Cardiac muscle cell (in vitro differentiated cells and primary cell): ENCODE results near the gene AXIN1. TPM values are rescaled to one million over a fixed set of nuclear protein-coding genes. Genes with fewer than 3 reads are reported as not detected.
A peak's percentile ranks its signal among the peaks of the same experiment; 100 is the strongest.

ENCODE experiments used
- DNase-seq, 2 donors: peaks; one replicate each; pipeline versions ENCODE4 v3.0.0 to v3.0.0-alpha.2; 2010 to 2017; ENCODE audit warnings: low read depth in 1 of 2, low spot score in 1 of 2
- H3K27ac ChIP-seq: fragments of 200-600 bp; sonication (generic); 2 replicates; pipeline ENCODE4 v1.5.1; 2016
- H3K27me3 ChIP-seq: fragments of 200-600 bp; sonication (generic); 2 replicates; pipeline ENCODE4 v1.6.0; 2016; ENCODE audit warnings: control low read depth
- H3K36me3 ChIP-seq: fragments of 200-600 bp; sonication (generic); 2 replicates; pipeline ENCODE4 v1.5.1; 2016; ENCODE audit warnings: control low read depth
- H3K4me1 ChIP-seq: fragments of 200-600 bp; sonication (generic); 2 replicates; pipeline ENCODE4 v1.8.1; 2017; ENCODE audit warnings: low read depth, mild to moderate bottlenecking, mixed run types
- H3K4me3 ChIP-seq: fragments of 200-600 bp; sonication (generic); 2 replicates; pipeline ENCODE4 v1.5.1; 2016; ENCODE audit warnings: mild to moderate bottlenecking
- H3K9me3 ChIP-seq: fragments of 200-600 bp; sonication (generic); 2 replicates; pipeline ENCODE4 v1.5.1; 2017; ENCODE audit warnings: low read depth, mild to moderate bottlenecking, control low read depth
- polyA plus RNA-seq: library from polyadenylated mRNA; unstranded; fragments of >200 nt; fragmentation: Nextera tagmentation; extraction: Ambion mirVana; gene quantifications from 2 replicates; pipeline ENCODE4 v1.2.1, GENCODE V29; 2016
- total RNA-seq: library from RNA; depleted of rRNA; stranded (reverse); fragments of >200 nt; gene quantifications from 2 replicates; pipeline ENCODE4 v1.2.3, GENCODE V29; 2016
- TF ChIP-seq, protein P1 (sequence below): IDR thresholded peaks from 2 replicates; pipeline ENCODE4 v1.5.1; 2012; ENCODE audit warnings: low read depth, mild to moderate bottlenecking, low read length

Gene AXIN1
- total and polyA plus RNA-seq, 2 experiments from 2014 or later: 16.5 to 49.7 TPM

DNA sequence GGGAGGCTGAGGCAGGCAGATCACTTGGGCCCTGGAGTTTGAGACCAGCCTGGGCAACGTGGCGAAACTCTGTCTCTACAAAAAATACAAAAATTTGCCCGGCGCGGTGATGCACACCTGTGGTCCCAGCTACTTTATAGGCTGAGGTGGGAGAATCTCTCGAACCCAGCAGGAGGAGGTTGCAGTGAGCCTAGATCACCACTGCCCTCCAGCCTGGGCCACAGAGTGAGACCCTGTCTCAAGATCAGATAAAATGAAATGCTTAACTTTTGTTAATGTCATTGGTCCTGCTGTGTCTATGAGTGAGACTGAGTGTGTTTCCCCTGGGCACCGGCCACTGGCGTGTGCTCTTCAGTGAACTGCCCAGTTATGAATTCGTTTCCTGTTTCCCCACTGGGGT lies 107.4 kb downstream of the AXIN1 start:
- H3K27ac ChIP-seq: no peak overlapping the region
- peaks cover 5% of the 10 kb centered on the region for H3K4me1 ChIP-seq
- no peak for DNase-seq
- no peak overlapping the region for H3K4me3 ChIP-seq
- TF ChIP-seq, protein P1, sequence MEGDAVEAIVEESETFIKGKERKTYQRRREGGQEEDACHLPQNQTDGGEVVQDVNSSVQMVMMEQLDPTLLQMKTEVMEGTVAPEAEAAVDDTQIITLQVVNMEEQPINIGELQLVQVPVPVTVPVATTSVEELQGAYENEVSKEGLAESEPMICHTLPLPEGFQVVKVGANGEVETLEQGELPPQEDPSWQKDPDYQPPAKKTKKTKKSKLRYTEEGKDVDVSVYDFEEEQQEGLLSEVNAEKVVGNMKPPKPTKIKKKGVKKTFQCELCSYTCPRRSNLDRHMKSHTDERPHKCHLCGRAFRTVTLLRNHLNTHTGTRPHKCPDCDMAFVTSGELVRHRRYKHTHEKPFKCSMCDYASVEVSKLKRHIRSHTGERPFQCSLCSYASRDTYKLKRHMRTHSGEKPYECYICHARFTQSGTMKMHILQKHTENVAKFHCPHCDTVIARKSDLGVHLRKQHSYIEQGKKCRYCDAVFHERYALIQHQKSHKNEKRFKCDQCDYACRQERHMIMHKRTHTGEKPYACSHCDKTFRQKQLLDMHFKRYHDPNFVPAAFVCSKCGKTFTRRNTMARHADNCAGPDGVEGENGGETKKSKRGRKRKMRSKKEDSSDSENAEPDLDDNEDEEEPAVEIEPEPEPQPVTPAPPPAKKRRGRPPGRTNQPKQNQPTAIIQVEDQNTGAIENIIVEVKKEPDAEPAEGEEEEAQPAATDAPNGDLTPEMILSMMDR: no peak
- no peaks in the 10 kb centered on the region for H3K9me3 ChIP-seq
- H3K36me3 ChIP-seq: no peaks in the 10 kb centered on the region
- H3K27me3 ChIP-seq: no peaks in the 10 kb centered on the region

DNA sequence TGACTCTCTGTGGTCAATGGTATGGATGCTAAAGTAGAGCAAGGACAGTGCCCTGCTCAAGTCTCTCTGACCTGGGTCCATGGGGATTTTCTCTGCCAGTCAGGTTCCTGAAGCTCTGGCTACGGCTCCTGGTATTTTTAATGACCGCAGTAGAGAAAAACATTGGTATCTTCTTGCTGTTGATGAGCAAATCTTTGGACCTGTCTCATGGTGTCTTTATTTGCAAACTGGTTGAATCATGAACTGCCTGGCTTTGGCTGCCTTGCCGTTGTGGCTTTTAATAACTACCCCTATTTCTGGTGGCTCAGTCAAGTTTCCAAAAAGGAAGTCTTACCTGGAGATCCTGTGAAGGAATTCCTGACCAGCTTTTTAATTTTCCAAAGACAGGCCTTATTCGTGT lies 109.2 kb downstream of the AXIN1 start:
- Histone ChIP-seq H3K4me1 (peaks cover 11% of the 10 kb centered on the region), H3K9me3 (no peaks in the 10 kb centered on the region), H3K4me3 (no peak overlapping the region), H3K36me3 (no peaks in the 10 kb centered on the region), H3K27me3 (no peaks in the 10 kb centered on the region), H3K27ac (peak overlapping the region; percentile 4)
- TF ChIP-seq, protein P1: no peak
- no peak for DNase-seq

DNA sequence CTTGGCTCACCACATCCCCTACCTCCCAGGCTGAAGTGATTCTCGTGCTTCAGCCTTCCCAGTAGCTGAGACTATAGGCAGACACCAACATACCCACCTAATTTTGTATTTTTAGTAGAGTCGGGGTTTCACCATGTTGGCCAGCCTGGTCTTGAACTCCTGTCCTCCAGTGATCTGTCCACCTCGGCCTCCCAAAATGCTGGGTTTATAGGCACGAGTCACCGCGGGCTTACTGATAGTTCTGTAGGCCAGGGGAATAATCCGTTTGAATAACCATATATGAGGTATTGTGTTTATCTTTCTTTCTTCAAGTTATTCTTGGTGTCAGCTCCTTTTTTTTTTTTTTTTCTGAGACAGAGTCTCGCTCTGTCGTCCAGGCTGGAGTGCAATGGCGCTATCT lies 110.2 kb downstream of the AXIN1 start:
- Histone ChIP-seq H3K27me3 (no peaks in the 10 kb centered on the region), H3K27ac (no peak overlapping the region), H3K4me3 (no peak overlapping the region), H3K36me3 (no peaks in the 10 kb centered on the region), H3K4me1 (peaks cover 11% of the 10 kb centered on the region), H3K9me3 (no peaks in the 10 kb centered on the region)
- no peak for DNase-seq
- TF ChIP-seq, protein P1: no peak

DNA sequence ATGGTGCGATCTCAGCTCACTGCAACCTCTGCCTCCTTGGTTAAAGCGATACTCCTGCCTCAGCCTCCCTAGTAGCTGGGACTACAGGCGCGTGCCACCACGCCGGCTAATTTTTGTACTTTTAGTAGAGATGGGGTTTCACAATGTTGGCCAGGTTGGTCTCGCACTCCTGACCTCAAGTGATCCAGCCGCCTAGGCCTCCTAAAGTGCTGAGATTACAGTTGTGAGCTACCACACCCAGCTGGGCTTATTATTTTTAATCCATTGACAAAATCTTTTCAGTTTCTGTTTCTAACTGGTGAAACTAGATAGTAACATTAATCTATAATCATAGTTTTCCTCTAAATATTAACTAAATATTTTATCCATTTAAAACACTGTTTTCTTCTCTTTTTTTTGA lies 112.0 kb downstream of the AXIN1 start:
- H3K4me3 ChIP-seq: no peak overlapping the region
- peak overlapping the region; percentile 83 for H3K27ac ChIP-seq
- peaks cover 11% of the 10 kb centered on the region for H3K4me1 ChIP-seq
- H3K9me3 ChIP-seq: no peaks in the 10 kb centered on the region
- TF ChIP-seq, protein P1: no peak
- no peaks in the 10 kb centered on the region for H3K36me3 ChIP-seq
- DNase-seq: no peak
- H3K27me3 ChIP-seq: no peaks in the 10 kb centered on the region

DNA sequence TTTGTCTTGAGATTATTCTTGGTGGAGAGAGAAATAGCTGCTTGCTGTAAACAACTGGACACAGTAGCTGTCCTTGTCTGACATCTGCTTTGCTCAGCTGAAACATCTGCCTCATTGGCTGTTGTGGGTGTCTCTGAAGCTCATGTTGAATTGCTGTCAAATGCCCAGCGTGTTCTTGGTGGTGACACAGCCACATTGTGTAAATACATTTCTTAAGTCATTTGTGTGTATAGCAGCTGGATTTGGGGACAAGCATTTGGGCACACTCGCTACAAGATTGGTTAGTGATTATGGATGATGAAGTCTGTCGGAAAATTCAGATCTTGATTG lies 112.6 kb downstream of the AXIN1 start:
- H3K27me3 ChIP-seq: no peaks in the 10 kb centered on the region
- TF ChIP-seq, protein P1: no peak
- DNase-seq: peak in 1 of 2 donors; percentile 30
- H3K36me3 ChIP-seq: no peaks in the 10 kb centered on the region
- peaks cover 11% of the 10 kb centered on the region for H3K4me1 ChIP-seq
- H3K4me3 ChIP-seq: no peak overlapping the region
- H3K9me3 ChIP-seq: no peaks in the 10 kb centered on the region
- H3K27ac ChIP-seq: peak overlapping the region; percentile 83

Other genes with a start within 250 kb of the AXIN1 start
- gene NPRL3, start 214.1 kb downstream of the AXIN1 start, total RNA-seq: 20.9 and 24.3 TPM in 2 replicates
- gene NPRL3, start 214.1 kb downstream of the AXIN1 start, polyA plus RNA-seq: 36.8 and 38.8 TPM in 2 replicates
- not detected in 2 replicates for gene HBZ, start 200.1 kb downstream of the AXIN1 start, total RNA-seq
- not detected in 2 replicates for gene HBZ, start 200.1 kb downstream of the AXIN1 start, polyA plus RNA-seq
- gene HBM, start 186.7 kb downstream of the AXIN1 start, total RNA-seq: not detected in 2 replicates
- not detected in 2 replicates for gene HBM, start 186.7 kb downstream of the AXIN1 start, polyA plus RNA-seq
- 1.3 TPM in 1 of 2 replicates, not detected in the other for gene HBA2, start 179.8 kb downstream of the AXIN1 start, total RNA-seq
- 0.52 TPM in 1 of 2 replicates, not detected in the other for gene HBA2, start 179.8 kb downstream of the AXIN1 start, polyA plus RNA-seq
- gene HBA1, start 176.0 kb downstream of the AXIN1 start, total RNA-seq: 0.42 TPM in 1 of 2 replicates, not detected in the other
- gene HBA1, start 176.0 kb downstream of the AXIN1 start, polyA plus RNA-seq: 1.8 TPM in 1 of 2 replicates, not detected in the other
- 2.0 and 3.7 TPM in 2 replicates for gene HBQ1, start 172.3 kb downstream of the AXIN1 start, total RNA-seq
- gene HBQ1, start 172.3 kb downstream of the AXIN1 start, polyA plus RNA-seq: 0.76 and 4.0 TPM in 2 replicates
- 94.5 and 158 TPM in 2 replicates for gene LUC7L, start 123.3 kb downstream of the AXIN1 start, total RNA-seq
- 91.0 and 105 TPM in 2 replicates for gene LUC7L, start 123.3 kb downstream of the AXIN1 start, polyA plus RNA-seq
- 128 and 136 TPM in 2 replicates for gene FAM234A, start 117.9 kb downstream of the AXIN1 start, total RNA-seq
- 160 and 164 TPM in 2 replicates for gene FAM234A, start 117.9 kb downstream of the AXIN1 start, polyA plus RNA-seq
- 6.6 and 14.8 TPM in 2 replicates for gene RGS11, start 76.8 kb downstream of the AXIN1 start, total RNA-seq
- gene RGS11, start 76.8 kb downstream of the AXIN1 start, polyA plus RNA-seq: 12.0 and 17.0 TPM in 2 replicates
- gene ARHGDIG, start 72.1 kb downstream of the AXIN1 start, total RNA-seq: 5.8 and 6.5 TPM in 2 replicates
- 3.1 and 9.6 TPM in 2 replicates for gene ARHGDIG, start 72.1 kb downstream of the AXIN1 start, polyA plus RNA-seq
- gene PDIA2, start 69.6 kb downstream of the AXIN1 start, total RNA-seq: 0.78 and 3.2 TPM in 2 replicates
- 1.7 and 4.6 TPM in 2 replicates for gene PDIA2, start 69.6 kb downstream of the AXIN1 start, polyA plus RNA-seq
- gene MRPL28, start 17.8 kb upstream of the AXIN1 start, total RNA-seq: 242 and 350 TPM in 2 replicates
- 234 and 290 TPM in 2 replicates for gene MRPL28, start 17.8 kb upstream of the AXIN1 start, polyA plus RNA-seq
- gene PGAP6, start 29.3 kb upstream of the AXIN1 start, total RNA-seq: 135 and 167 TPM in 2 replicates
- 113 and 142 TPM in 2 replicates for gene PGAP6, start 29.3 kb upstream of the AXIN1 start, polyA plus RNA-seq
- 352 and 452 TPM in 2 replicates for gene NME4, start 44.5 kb upstream of the AXIN1 start, total RNA-seq
- gene NME4, start 44.5 kb upstream of the AXIN1 start, polyA plus RNA-seq: 518 and 664 TPM in 2 replicates
- 48.7 and 51.5 TPM in 2 replicates for gene DECR2, start 49.2 kb upstream of the AXIN1 start, total RNA-seq
- gene DECR2, start 49.2 kb upstream of the AXIN1 start, polyA plus RNA-seq: 49.5 and 50.0 TPM in 2 replicates
- gene RAB11FIP3, start 72.9 kb upstream of the AXIN1 start, total RNA-seq: 61.8 and 77.1 TPM in 2 replicates
- 55.3 TPM in 2 replicates for gene RAB11FIP3, start 72.9 kb upstream of the AXIN1 start, polyA plus RNA-seq
- gene CAPN15, start 175.0 kb upstream of the AXIN1 start, total RNA-seq: 58.2 and 63.3 TPM in 2 replicates
- 19.0 and 38.1 TPM in 2 replicates for gene CAPN15, start 175.0 kb upstream of the AXIN1 start, polyA plus RNA-seq
- gene PRR35, start 207.7 kb upstream of the AXIN1 start, total RNA-seq: 0.14 and 0.66 TPM in 2 replicates
- gene PRR35, start 207.7 kb upstream of the AXIN1 start, polyA plus RNA-seq: 0.40 TPM in 1 of 2 replicates, not detected in the other
- 3.6 and 3.9 TPM in 2 replicates for gene NHLRC4, start 214.3 kb upstream of the AXIN1 start, total RNA-seq
- 2.2 and 2.6 TPM in 2 replicates for gene NHLRC4, start 214.3 kb upstream of the AXIN1 start, polyA plus RNA-seq
- gene PIGQ, start 217.2 kb upstream of the AXIN1 start, total RNA-seq: 124 and 126 TPM in 2 replicates
- gene PIGQ, start 217.2 kb upstream of the AXIN1 start, polyA plus RNA-seq: 89.2 and 110 TPM in 2 replicates
- gene RAB40C, start 237.3 kb upstream of the AXIN1 start, total RNA-seq: 40.7 and 45.9 TPM in 2 replicates
- 30.8 and 36.9 TPM in 2 replicates for gene RAB40C, start 237.3 kb upstream of the AXIN1 start, polyA plus RNA-seq